H1 (cell line): ENCODE data around the gene EPB41L2. TPM values are rescaled to one million over a fixed set of nuclear protein-coding genes. Genes with fewer than 3 reads are reported as not detected.

Source experiments
- KDM4A ChIP-seq: IDR thresholded peaks from one replicate; pipeline ENCODE4 v1.7.1; 2012; ENCODE audit warnings: low read depth, mild to moderate bottlenecking, moderate library complexity, low read length, inconsistent platforms; ENCODE audit not compliant: severe bottlenecking
- RBBP5 ChIP-seq: IDR thresholded peaks from 2 replicates; pipeline ENCODE4 v1.7.1; 2012; ENCODE audit warnings: low read depth, mild to moderate bottlenecking, inconsistent platforms, low read length, moderate library complexity, borderline replicate concordance
- RNF2 ChIP-seq: fragments of 200-900, 300-1000 bp; sonication (generic); IDR thresholded peaks from 2 replicates; pipeline ENCODE4 v1.7.1; 2016; ENCODE audit warnings: borderline replicate concordance, low read depth, mild to moderate bottlenecking, antibody characterized with exemption, low read length; ENCODE audit not compliant: poor library complexity, severe bottlenecking; ENCODE audit errors: missing control alignments
- TAF7 ChIP-seq: optimal IDR thresholded peaks from 2 replicates; pipeline ENCODE3; 2011; ENCODE audit warnings: low read depth, mild to moderate bottlenecking, inconsistent platforms, low read length, moderate library complexity, borderline replicate concordance
- TCF12 ChIP-seq: IDR thresholded peaks from 2 replicates; pipeline ENCODE4 v1.6.1; 2011; ENCODE audit warnings: low read depth, mild to moderate bottlenecking, low read length
- polyA plus RNA-seq, 7 experiments: library from polyadenylated mRNA; depleted of rRNA in 3 of 7; stranded (reverse) in 5 of 7; unstranded in 2 of 7; fragments of >200 nt in 5 of 7; fragments of 200-250 nt in 2 of 7; gene quantifications; 1 replicate in 5 of 7; 2 replicates in 1 of 7; 4 replicates in 1 of 7; pipeline versions ENCODE4 v1.2.1 to v1.2.3, GENCODE V29; 2011 to 2013; ENCODE audit warnings: missing spikeins in 2 of 7, mixed read lengths in 2 of 7
- total RNA-seq: library from RNA; stranded (reverse); fragmentation: NEBNext Ultra II Directional; extraction: Animal tissue kit (Norgen Biotek cat#: 25700); gene quantifications from 2 replicates; pipeline ENCODE4 v1.2.1, GENCODE V29; 2021
- TF ChIP-seq, protein P1 (sequence below): IDR thresholded peaks from 2 replicates; pipeline ENCODE4 v1.6.1; 2012; ENCODE audit warnings: inconsistent platforms
- TF ChIP-seq, protein P2 (sequence below), 3 experiments: IDR thresholded peaks; 1 replicate in 2 of 3; 2 replicates in 1 of 3; pipeline versions ENCODE4 v1.5.1 to v1.6.1; 2011; ENCODE audit warnings: low read length in 3 of 3, mild to moderate bottlenecking in 3 of 3, inconsistent platforms in 2 of 3, low read depth in 1 of 3, moderate library complexity in 1 of 3; ENCODE audit not compliant: insufficient read depth in 1 of 3; ENCODE audit errors: control extremely low read depth in 1 of 3

The EPB41L2 gene
- total and polyA plus RNA-seq, 2 of the 8 experiments (the other 6 are each of a cell fraction or from before 2014, with no cell fraction given), result 22.5 to 123 TPM

DNA sequence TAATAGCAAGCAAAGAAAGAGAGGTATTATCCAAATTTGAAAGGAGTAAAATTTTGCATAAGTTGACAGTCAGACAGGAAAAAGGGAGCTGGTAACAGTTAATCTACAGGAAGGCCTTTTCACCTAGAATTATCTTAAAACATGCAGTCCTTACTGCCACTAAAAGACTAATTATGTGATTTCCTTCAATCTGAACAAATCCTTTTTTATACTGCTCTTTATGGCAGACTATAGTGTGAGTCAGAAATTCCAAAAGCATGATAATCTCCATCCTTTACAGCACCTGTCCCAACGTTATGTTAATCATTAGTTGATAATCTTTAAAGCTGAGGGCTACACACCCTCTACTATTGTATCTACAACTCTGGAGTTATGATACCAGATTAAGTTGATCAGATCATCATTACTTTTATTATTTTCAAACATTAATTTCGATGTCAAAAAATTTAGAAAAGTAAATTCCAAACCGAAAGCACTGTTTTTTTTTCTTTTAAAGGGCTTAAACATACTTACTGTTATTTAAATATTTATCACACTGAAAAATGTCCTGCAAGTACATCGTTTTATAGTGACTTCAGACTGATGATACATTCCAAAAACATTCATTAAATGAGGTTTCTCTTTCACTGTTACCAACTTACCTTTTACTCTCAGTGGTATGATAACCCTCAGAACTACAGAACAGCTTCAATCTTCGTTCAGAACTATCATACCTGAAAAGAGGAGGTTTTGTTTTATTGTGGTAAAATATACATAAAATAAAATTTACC lies 39.1 kb upstream of the EPB41L2 start (continued):
- TF ChIP-seq, protein P1, sequence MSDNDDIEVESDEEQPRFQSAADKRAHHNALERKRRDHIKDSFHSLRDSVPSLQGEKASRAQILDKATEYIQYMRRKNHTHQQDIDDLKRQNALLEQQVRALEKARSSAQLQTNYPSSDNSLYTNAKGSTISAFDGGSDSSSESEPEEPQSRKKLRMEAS, result no peak
- TF ChIP-seq, protein P2, sequence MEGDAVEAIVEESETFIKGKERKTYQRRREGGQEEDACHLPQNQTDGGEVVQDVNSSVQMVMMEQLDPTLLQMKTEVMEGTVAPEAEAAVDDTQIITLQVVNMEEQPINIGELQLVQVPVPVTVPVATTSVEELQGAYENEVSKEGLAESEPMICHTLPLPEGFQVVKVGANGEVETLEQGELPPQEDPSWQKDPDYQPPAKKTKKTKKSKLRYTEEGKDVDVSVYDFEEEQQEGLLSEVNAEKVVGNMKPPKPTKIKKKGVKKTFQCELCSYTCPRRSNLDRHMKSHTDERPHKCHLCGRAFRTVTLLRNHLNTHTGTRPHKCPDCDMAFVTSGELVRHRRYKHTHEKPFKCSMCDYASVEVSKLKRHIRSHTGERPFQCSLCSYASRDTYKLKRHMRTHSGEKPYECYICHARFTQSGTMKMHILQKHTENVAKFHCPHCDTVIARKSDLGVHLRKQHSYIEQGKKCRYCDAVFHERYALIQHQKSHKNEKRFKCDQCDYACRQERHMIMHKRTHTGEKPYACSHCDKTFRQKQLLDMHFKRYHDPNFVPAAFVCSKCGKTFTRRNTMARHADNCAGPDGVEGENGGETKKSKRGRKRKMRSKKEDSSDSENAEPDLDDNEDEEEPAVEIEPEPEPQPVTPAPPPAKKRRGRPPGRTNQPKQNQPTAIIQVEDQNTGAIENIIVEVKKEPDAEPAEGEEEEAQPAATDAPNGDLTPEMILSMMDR (IDR thresholded peaks at IDR 0.05; ENCODE audit: control extremely low read depth in 1 of 3, insufficient read depth in 1 of 3, low read depth in 1 of 3, low read length in 3 of 3), result no peak
- TF ChIP-seq RNF2, result no peak
- no peak for TF ChIP-seq RBBP5
- TF ChIP-seq KDM4A, result no peak
- TF ChIP-seq TCF12, result no peak
- no peak for TF ChIP-seq TAF7
